Measurements from ENCODE around the gene ACRV1. TPM values are rescaled to one million over a fixed set of nuclear protein-coding genes. Genes with fewer than 3 reads are reported as not detected.
"Not testable (repeated sequence)": the region's sequence is repeated elsewhere in the genome, so short reads cannot be mapped to it uniquely, and the experiment has no call there.

The ACRV1 gene, protein sequence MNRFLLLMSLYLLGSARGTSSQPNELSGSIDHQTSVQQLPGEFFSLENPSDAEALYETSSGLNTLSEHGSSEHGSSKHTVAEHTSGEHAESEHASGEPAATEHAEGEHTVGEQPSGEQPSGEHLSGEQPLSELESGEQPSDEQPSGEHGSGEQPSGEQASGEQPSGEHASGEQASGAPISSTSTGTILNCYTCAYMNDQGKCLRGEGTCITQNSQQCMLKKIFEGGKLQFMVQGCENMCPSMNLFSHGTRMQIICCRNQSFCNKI
- total RNA-seq (2014; rRNA removed; shearing (Covaris generic)) = not detected in 2 replicates

DNA sequence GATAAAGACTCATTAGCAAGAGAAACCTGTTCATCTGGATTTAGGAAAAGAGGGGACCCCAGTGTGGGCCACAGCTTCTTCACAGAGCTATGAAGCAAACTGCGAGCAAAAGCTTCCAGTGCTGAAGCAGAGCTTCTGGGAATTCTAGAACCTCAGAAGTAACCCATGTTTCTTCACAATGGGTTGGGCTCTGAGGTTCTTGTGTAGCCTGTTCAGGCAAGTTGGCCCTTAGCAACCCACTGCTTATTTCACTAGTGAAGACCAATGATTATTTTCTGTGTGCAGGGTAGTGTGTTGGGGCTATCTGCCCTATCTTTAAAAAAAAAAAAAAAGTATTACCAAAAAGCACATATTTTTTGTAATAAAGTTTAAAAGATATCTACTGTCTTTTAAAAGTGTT lies at the start of gene ACRV1:
Gene ACRV1, minus strand, starts transcription at position 101 of the 400 bp plus-strand sequence. Its CDS starts 67 bp downstream, at position 34.
- Histone ChIP-seq H3K4me3 (ENCODE audit: insufficient read depth, low read depth, low read length) (no peak within 1 kb of the TSS), H3K36me3 (replicated peaks; ENCODE audit: control insufficient read depth, insufficient read depth, low read length) (peaks cover 8% of the 10 kb centered on the region), H3K27me3 (ENCODE audit: control insufficient read depth, insufficient read depth, low read length) (no peaks in the 10 kb centered on the region)
- no peak for DNase-seq

DNA sequence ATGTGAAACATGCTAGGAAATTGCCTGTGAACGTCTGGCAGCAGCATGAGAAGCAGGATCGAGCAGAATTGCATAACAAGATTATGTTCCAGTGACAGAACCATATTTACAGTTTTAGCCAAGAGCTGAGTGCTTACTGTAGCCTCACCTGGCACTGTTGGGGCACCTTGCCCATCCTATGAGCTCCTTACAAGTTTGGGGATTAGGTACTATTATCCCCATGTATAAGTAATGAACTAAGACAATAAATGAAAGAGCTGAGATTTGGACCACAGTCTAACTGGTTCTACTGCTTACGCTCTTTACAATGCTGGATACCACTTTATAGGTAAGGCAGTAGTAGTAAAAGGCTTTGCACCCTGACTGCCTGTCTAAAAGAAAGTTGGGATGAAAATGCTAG lies 48.3 kb upstream of the ACRV1 start:
- no peaks in the 10 kb centered on the region for H3K27me3 ChIP-seq (ENCODE audit: control insufficient read depth, insufficient read depth, low read length)
- DNase-seq = no peak
- H3K36me3 ChIP-seq (replicated peaks; ENCODE audit: control insufficient read depth, insufficient read depth, low read length) = no peaks in the 10 kb centered on the region
- no peak overlapping the region for H3K4me3 ChIP-seq (ENCODE audit: insufficient read depth, low read depth, low read length)

DNA sequence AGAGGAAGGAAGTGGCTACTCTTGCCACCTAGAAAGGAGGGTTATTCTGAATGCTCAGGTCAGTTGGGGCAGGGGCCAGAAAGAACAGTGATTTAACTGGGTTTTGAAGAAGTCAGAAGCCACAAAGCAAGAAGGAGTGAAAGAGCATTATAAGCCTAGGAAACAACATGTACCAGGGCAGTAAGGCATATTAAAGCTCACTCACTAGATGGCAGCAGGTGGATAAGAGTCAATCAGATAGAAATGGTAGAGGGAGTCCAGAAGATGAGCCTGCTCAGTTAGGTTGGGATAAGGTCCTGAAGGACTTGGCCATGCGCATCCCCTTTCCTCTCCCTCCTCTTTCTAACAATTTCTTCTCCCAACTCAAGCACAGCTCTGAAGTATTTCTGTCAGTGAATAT lies 43.5 kb upstream of the ACRV1 start:
- Histone ChIP-seq H3K27me3 (ENCODE audit: control insufficient read depth, insufficient read depth, low read length) (no peaks in the 10 kb centered on the region), H3K36me3 (replicated peaks; ENCODE audit: control insufficient read depth, insufficient read depth, low read length) (no peaks in the 10 kb centered on the region), H3K4me3 (ENCODE audit: insufficient read depth, low read depth, low read length) (no peak overlapping the region)
- DNase-seq = peak; percentile 22

DNA sequence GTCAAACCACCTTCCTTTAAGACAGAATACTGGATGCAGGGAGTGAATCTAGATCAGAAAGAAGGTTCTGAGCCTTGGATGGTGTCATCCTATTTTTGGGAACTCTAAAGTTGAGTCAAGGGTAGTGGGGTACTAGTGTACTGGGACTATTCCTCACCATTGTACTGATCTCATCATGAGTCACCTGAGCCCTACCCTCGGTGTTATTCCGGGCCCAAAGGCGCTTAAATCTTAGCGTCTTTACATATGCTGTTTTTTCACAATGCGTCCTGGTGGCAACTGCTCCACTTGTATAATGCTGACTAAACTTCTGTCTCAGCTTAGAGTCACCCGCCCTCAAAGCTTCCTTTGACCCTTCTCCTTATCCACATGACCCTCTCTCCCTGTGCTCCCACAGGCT lies 40.1 kb upstream of the ACRV1 start:
- Histone ChIP-seq H3K4me3 (ENCODE audit: insufficient read depth, low read depth, low read length) (no peak overlapping the region), H3K36me3 (replicated peaks; ENCODE audit: control insufficient read depth, insufficient read depth, low read length) (no peaks in the 10 kb centered on the region), H3K27me3 (ENCODE audit: control insufficient read depth, insufficient read depth, low read length) (no peaks in the 10 kb centered on the region)
- no peak for DNase-seq

DNA sequence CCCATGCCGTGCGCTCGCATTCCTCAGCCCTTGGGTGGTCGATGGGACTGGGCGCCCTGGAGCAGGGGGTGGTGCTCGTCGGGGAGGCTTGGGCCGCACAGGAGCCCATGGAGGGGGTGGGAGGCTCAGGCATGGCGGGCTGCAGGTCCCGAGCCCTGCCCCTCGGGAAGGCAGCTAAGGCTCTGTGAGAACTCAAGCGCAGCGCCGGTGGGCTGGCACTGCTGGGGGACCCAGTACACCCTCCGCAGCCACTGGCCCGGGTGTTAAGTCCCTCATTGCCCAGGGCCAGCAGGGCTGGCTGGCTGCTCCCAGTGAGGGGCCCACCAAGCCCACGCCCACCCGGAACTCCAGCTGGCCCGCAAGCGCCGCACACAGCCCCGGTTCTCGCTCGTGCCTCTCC lies 24.0 kb upstream of the ACRV1 start:
- H3K27me3 ChIP-seq (ENCODE audit: control insufficient read depth, insufficient read depth, low read length); H3K36me3 ChIP-seq (replicated peaks; ENCODE audit: control insufficient read depth, insufficient read depth, low read length): not testable (repeated sequence)

DNA sequence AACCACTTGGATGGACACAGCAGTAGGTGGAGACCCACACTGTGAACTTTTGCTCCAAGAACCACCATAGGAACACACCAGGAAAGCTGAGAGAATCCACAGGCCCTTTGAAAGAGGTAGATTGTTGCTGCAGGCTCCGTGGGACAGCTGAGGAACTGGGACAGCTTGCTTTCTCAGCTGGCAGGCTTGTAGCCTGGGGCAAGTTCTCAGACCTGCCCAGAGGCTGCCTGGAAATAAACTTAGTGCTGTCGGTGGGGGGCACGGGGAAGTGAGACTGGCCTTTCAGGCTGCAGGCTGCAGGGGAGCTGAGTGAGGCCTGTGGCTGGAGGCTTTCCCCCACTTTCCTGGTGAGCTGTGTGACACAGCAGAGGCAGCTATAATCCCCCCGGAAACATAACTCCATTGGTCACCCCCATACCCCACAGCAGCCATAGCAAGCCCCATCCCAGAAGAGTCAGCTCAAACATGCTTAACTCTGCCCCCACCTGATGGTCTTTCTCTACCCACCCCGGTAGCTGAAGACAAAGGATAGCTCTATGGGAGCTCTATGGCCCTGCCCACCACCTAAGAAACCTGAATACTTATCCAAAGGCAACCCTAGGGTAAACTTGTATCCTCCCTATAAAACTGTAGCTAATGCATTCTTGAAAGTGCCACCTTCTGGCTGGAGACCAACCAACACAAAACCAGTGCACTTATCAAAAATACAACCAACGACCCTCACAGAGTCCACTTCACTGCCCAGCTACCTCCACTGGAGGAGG lies 21.4 kb upstream of the ACRV1 start:
- H3K4me3 ChIP-seq (ENCODE audit: insufficient read depth, low read depth, low read length) = no peak overlapping the region
- no peaks in the 10 kb centered on the region for H3K36me3 ChIP-seq (replicated peaks; ENCODE audit: control insufficient read depth, insufficient read depth, low read length)
- DNase-seq = peak; percentile 31
- no peaks in the 10 kb centered on the region for H3K27me3 ChIP-seq (ENCODE audit: control insufficient read depth, insufficient read depth, low read length)

More for the DNA sequence above, 24.0 kb upstream of the ACRV1 start:
- not testable (repeated sequence) for DNase-seq; H3K4me3 ChIP-seq (ENCODE audit: insufficient read depth, low read depth, low read length)

DNA sequence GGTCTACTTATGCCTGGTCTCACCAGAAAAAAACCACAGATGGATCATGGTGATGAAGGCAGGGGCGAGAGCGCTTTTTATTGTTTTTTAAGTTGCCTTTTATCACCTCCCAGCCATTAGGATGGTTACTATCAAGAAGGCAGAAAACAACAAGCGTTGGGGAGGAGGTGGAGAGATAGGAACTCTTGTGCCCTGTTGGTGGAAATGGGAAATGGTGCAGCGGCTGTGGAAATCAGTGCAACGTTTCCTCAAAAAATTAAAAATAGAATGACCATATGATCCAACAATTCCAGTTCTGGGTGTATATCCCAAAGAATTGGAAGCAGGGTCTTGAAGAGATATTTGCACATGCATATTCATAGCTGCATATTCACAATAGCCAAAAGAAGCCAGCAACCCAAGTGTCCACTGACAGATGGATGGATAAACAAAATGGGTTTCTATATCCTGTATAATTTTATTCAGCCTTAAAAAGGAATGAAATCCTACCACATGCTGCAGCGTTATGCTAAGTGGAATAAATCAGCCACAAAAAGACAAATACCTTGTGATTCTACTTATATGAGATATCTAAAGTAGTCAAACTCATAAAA lies 20.5 kb upstream of the ACRV1 start:
- Histone ChIP-seq H3K4me3 (ENCODE audit: insufficient read depth, low read depth, low read length) (no peak overlapping the region), H3K27me3 (ENCODE audit: control insufficient read depth, insufficient read depth, low read length) (no peaks in the 10 kb centered on the region), H3K36me3 (replicated peaks; ENCODE audit: control insufficient read depth, insufficient read depth, low read length) (no peaks in the 10 kb centered on the region)
- DNase-seq = no peak

DNA sequence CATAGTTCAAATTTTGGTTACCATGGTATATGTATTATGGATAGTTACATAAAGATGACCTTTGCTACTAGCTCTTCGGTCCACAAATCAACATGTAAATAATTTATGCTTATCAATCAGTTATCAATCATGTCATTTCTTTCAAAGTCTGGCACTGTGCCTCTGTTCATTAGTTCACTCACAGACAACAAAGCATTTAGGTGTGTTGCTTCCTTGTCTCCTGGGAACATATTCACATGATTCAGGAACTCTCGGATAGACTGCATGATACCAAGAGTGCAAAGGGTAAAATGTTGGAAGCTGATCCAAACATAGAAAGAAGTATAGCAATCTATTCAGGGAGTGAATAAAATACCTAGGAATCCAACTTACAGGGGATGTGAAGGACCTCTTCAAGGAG lies 14.3 kb upstream of the ACRV1 start:
- no peak overlapping the region for H3K4me3 ChIP-seq (ENCODE audit: insufficient read depth, low read depth, low read length)
- H3K27me3 ChIP-seq (ENCODE audit: control insufficient read depth, insufficient read depth, low read length) = no peaks in the 10 kb centered on the region
- H3K36me3 ChIP-seq (replicated peaks; ENCODE audit: control insufficient read depth, insufficient read depth, low read length) = no peaks in the 10 kb centered on the region

DNA sequence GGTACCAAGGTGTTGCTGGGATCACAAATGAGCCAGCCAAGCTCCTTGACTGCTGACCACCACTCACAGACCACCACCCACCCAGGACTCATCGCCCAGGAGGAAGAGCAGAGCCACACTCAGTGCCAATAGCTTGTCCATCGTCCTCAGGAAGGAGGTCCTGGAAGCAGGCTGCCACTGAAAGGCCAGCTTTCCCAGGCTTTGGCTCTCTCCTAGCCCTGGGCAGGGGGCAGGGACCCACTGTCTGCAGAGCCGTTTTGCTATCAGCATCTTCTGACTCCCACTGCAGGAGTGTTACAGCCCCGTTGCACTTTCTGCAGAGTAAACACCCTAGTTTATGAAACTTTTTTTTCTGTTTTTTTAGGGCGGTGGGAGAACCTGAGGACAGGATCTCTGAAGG lies 12.2 kb upstream of the ACRV1 start:
- H3K4me3 ChIP-seq (ENCODE audit: insufficient read depth, low read depth, low read length) = no peak overlapping the region
- no peaks in the 10 kb centered on the region for H3K27me3 ChIP-seq (ENCODE audit: control insufficient read depth, insufficient read depth, low read length)
- DNase-seq = no peak
- H3K36me3 ChIP-seq (replicated peaks; ENCODE audit: control insufficient read depth, insufficient read depth, low read length) = no peaks in the 10 kb centered on the region

More for the DNA sequence above, 14.3 kb upstream of the ACRV1 start:
- DNase-seq = no peak

DNA sequence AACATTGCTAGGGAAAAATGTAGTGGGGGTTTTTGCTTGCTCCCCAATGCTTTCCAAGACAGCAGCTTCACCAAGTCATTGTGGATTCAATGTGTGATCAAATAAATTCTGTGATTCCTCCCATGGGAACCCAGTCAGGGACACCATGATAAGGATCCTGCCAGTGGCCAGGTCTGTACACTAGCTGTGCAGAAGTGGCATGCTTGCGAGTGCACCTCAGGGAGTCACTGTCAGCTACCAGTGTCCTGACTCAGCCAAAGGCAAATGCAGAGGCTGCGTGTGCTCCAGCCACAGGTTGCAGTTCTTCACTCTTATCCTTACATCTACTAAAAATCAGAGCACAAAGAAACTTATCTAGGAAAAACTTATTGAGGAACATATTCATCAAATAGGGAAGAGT lies 9.4 kb upstream of the ACRV1 start:
- no peaks in the 10 kb centered on the region for H3K36me3 ChIP-seq (replicated peaks; ENCODE audit: control insufficient read depth, insufficient read depth, low read length)
- no peak for DNase-seq
- H3K27me3 ChIP-seq (ENCODE audit: control insufficient read depth, insufficient read depth, low read length) = no peaks in the 10 kb centered on the region
- no peak overlapping the region for H3K4me3 ChIP-seq (ENCODE audit: insufficient read depth, low read depth, low read length)

DNA sequence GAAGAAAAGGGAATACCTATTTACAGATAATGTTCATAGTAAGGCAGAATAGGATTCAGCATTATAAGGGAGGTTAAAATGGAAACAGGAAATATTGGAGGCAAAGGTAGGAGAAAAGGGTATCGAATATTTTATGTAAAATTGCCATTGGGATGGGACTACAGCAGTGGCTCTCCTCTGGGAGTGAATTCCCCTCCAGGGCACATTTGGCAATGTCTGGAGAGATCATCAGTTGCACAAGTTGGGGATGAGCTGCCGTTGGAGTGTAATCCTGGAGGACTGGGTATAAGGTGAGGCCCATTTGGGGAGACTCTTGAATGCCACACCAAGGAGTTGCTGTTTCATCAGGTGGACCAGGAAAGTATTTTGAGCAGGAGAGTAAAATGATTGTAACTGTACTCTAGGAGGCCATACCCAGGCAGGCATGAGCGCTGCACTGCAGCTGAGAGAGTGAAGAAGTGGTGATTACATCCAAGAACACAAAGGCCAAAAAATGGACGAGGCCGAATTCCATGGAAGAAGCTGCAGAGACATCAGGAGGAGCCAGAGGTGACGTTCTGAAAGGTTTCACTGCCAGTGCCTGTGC lies 8.7 kb upstream of the ACRV1 start:
- H3K4me3 ChIP-seq (ENCODE audit: insufficient read depth, low read depth, low read length) = no peak overlapping the region
- no peaks in the 10 kb centered on the region for H3K27me3 ChIP-seq (ENCODE audit: control insufficient read depth, insufficient read depth, low read length)
- H3K36me3 ChIP-seq (replicated peaks; ENCODE audit: control insufficient read depth, insufficient read depth, low read length) = no peaks in the 10 kb centered on the region
- DNase-seq = no peak

DNA sequence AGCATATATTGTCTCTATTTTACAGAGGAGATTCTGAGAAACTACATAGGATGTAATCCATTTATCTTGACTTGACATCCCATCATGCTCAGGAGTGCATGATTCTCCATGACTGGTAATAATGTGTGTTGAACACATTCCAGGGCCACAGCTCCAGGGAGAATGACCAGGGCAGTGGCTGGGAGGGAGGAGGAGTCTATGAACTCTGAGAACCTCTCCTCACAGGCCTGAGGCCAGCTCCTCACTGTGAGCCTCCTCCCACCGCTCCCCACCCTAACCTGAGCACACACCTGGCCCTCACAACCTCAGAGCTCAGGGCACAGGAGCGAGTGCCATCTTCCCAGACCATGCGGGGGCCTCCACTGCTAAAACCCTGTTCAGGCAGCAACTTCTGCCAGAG lies 8.0 kb upstream of the ACRV1 start:
- H3K4me3 ChIP-seq (ENCODE audit: insufficient read depth, low read depth, low read length) = no peak overlapping the region
- H3K27me3 ChIP-seq (ENCODE audit: control insufficient read depth, insufficient read depth, low read length) = no peaks in the 10 kb centered on the region
- DNase-seq = no peak
- no peaks in the 10 kb centered on the region for H3K36me3 ChIP-seq (replicated peaks; ENCODE audit: control insufficient read depth, insufficient read depth, low read length)

DNA sequence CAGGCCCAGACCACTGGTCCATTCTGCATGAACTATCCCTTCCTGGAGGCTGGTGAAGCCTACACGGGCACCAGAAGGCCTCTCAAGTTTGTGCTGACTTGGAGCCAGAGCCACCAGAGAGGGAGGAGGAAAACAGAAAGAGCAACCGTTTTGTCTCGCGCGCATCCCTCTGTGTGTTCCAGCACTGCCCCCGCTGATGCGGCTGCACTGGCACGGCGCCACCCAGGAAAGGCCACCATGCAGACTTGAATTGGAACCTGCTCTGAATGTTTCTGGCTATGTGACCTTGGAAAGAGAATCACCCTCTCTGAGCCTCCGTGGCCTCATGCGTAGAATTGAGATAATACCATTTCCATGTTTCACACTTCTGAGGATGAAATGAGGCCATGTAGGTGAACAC lies 7.4 kb upstream of the ACRV1 start:
- no peaks in the 10 kb centered on the region for H3K27me3 ChIP-seq (ENCODE audit: control insufficient read depth, insufficient read depth, low read length)
- H3K36me3 ChIP-seq (replicated peaks; ENCODE audit: control insufficient read depth, insufficient read depth, low read length) = no peaks in the 10 kb centered on the region
- H3K4me3 ChIP-seq (ENCODE audit: insufficient read depth, low read depth, low read length) = no peak overlapping the region
- DNase-seq = no peak

DNA sequence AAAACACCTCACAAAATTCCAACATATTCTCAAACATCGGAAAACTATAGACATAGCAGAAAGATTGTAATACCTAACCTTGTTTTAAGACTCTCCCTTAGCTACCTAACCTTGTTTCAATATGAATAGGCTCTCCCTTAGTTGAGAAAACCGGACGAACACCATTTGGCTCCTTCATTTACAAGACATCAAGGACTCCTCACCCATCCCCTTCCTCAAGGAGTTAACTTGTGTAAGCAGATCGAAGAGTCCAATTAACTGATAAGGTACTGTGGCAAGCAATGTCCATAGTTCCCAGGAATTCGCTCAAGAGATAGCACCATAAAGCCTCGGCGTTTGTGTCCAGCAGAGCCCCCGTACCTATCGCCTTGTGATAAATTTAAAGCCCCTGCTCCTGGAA lies 4.6 kb upstream of the ACRV1 start:
- no peaks in the 10 kb centered on the region for H3K36me3 ChIP-seq (replicated peaks; ENCODE audit: control insufficient read depth, insufficient read depth, low read length)
- no peaks in the 10 kb centered on the region for H3K27me3 ChIP-seq (ENCODE audit: control insufficient read depth, insufficient read depth, low read length)
- no peak overlapping the region for H3K4me3 ChIP-seq (ENCODE audit: insufficient read depth, low read depth, low read length)
- DNase-seq = no peak

DNA sequence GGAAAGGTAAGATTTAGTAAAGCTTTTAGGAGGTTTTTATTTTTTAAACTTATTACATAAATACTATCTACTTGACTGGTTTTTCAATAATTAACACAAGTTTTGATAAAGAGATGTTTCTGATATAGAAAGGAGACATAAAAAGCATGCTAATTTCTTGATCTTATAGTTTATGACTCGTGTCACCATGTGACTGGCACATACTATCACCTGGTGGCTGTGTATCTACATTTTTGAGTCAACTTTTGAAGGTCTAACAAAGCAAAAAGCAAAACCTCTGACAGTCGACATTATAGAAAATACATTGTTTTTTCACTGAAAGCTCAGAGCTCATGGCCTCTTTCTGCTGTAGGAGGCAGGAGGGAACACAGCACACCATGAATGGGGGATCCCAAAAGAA lies 810 bp downstream of the ACRV1 start:
- Histone ChIP-seq H3K27me3 (ENCODE audit: control insufficient read depth, insufficient read depth, low read length) (no peaks in the 10 kb centered on the region), H3K4me3 (ENCODE audit: insufficient read depth, low read depth, low read length) (no peak overlapping the region), H3K36me3 (replicated peaks; ENCODE audit: control insufficient read depth, insufficient read depth, low read length) (peaks cover 8% of the 10 kb centered on the region)
- DNase-seq = no peak
